Naive thymus-derived CD4-positive, alpha-beta T cell (primary cell): Measurements from ENCODE around the gene MYO1C. TPM values are rescaled to one million over a fixed set of nuclear protein-coding genes. Genes with fewer than 3 reads are reported as not detected.

Experiments used
- ATAC-seq: fragments of 150-1000 bp; cut with Tn5 transposase; 2 replicates; pipeline ENCODE4 v1.10.0; 2021; ENCODE audit warnings: mild to moderate bottlenecking, moderate library complexity
- CTCF ChIA-PET: fragments of 350-600 bp; sonication (Branson Sonifier 250); formaldehyde crosslinking; loops from one replicate; lab custom pipeline; 2021; ENCODE audit warnings: antibody characterized with exemption; lab: Charles Lee
- POLR2A ChIA-PET: fragments of 350-600 bp; sonication (Branson Sonifier 250); formaldehyde crosslinking; loops from one replicate; lab custom pipeline; 2021; ENCODE audit warnings: antibody characterized with exemption, inconsistent platforms; lab: Charles Lee
- DNase-seq, 9 donors: peaks; one replicate each; pipeline versions ENCODE4 v3.0.0 to v3.0.0-alpha.2; 2020 to 2022; ENCODE audit warnings: mixed read lengths in 1 of 9
- H3K27ac ChIP-seq: one replicate; pipeline ENCODE4 v1.7.0; 2013; ENCODE audit warnings: mild to moderate bottlenecking, low read depth, low read length, moderate library complexity
- H3K27me3 ChIP-seq, 2 donors: one replicate each; pipeline ENCODE4 v1.7.0; 2013; ENCODE audit warnings: low read length in 2 of 2, mild to moderate bottlenecking in 2 of 2, moderate library complexity in 2 of 2; ENCODE audit not compliant: control insufficient read depth in 2 of 2, insufficient read depth in 2 of 2
- H3K36me3 ChIP-seq, 3 experiments: 1 replicate in 2 of 3; 2 replicates in 1 of 3; pipeline ENCODE4 v1.7.0; 2013; ENCODE audit warnings: low read length in 3 of 3, mild to moderate bottlenecking in 3 of 3, moderate library complexity in 1 of 3; ENCODE audit not compliant: insufficient read depth in 3 of 3, control insufficient read depth in 2 of 3
- H3K4me1 ChIP-seq, 2 donors: one replicate each; pipeline ENCODE4 v1.7.0; 2013; ENCODE audit warnings: low read length in 2 of 2, mild to moderate bottlenecking in 2 of 2, moderate library complexity in 1 of 2; ENCODE audit not compliant: control insufficient read depth in 2 of 2, insufficient read depth in 2 of 2
- H3K4me3 ChIP-seq: 2 replicates; pipeline ENCODE4 v1.7.0; 2013; ENCODE audit warnings: mild to moderate bottlenecking, low read length
- H3K9me3 ChIP-seq, 3 experiments: 1 replicate in 2 of 3; 2 replicates in 1 of 3; pipeline ENCODE4 v1.7.0; 2013; ENCODE audit warnings: low read length in 3 of 3; ENCODE audit not compliant: control insufficient read depth in 2 of 3
- H3K27ac Mint-ChIP-seq, 9 donors: one replicate each; pipeline ENCODE4 v1.8.0; 2020 to 2022; ENCODE audit warnings: mixed read lengths in 9 of 9, mild to moderate bottlenecking in 8 of 9, moderate library complexity in 5 of 9, inconsistent platforms in 2 of 9
- H3K27me3 Mint-ChIP-seq, 5 donors: one replicate each; pipeline ENCODE4 v1.8.0; 2021 to 2022; ENCODE audit warnings: mixed read lengths in 5 of 5, mild to moderate bottlenecking in 1 of 5
- H3K36me3 Mint-ChIP-seq, 5 donors: one replicate each; pipeline ENCODE4 v1.8.0; 2020 to 2022; ENCODE audit warnings: mixed read lengths in 5 of 5, mild to moderate bottlenecking in 3 of 5, inconsistent platforms in 1 of 5
- H3K4me1 Mint-ChIP-seq, 7 donors: one replicate each; pipeline ENCODE4 v1.8.0; 2020 to 2022; ENCODE audit warnings: mixed read lengths in 7 of 7, mild to moderate bottlenecking in 3 of 7, inconsistent platforms in 1 of 7
- H3K4me3 Mint-ChIP-seq, 10 donors: one replicate each; pipeline ENCODE4 v1.8.0; 2020 to 2022; ENCODE audit warnings: mild to moderate bottlenecking in 10 of 10, mixed read lengths in 10 of 10, moderate library complexity in 6 of 10, inconsistent platforms in 2 of 10
- H3K9me3 Mint-ChIP-seq, 11 donors: one replicate each; pipeline ENCODE4 v1.8.0; 2020 to 2022; ENCODE audit warnings: mixed read lengths in 11 of 11, mild to moderate bottlenecking in 4 of 11, inconsistent platforms in 1 of 11, moderate library complexity in 1 of 11
- intact Hi-C, 2 donors: fragments of 100-400 bp; cut with micrococcal nuclease; formaldehyde crosslinking; loops; one replicate each; pipeline ENCODE4 v1.15.1; 2023
- polyA plus RNA-seq, 2 donors: library from polyadenylated mRNA; unstranded; fragments of 300-500 nt; fragmentation: Illumina TruSeq; gene quantifications; one replicate each; pipeline ENCODE4 v1.2.3, GENCODE V29; 2021
- total RNA-seq, 6 experiments: library from RNA in 5 of 6; stranded (reverse) in 5 of 6; gene quantifications; 1 replicate in 5 of 6; 2 replicates in 1 of 6; pipeline ENCODE4 v1.2.3 and lab custom pipeline; 2021 to 2026

Gene MYO1C
- total and polyA plus RNA-seq, 7 experiments from 2014 or later: 4.4 to 37.0 (median 15.0) TPM

- no peak overlapping the region for H3K4me3 Mint-ChIP-seq
- H3K27me3 ChIP-seq: no peaks in the 10 kb centered on the region
- ATAC-seq: no peak
- intact Hi-C loops: no loop called here
- peaks cover 0 to 29% (median 7%) of the 10 kb centered on the region in 5 donors for H3K36me3 Mint-ChIP-seq
- no peaks in the 10 kb centered on the region for H3K27me3 Mint-ChIP-seq
- H3K27ac ChIP-seq: no peak overlapping the region
- H3K27ac Mint-ChIP-seq: peak overlapping the region in 1 of 9 donors; percentile 6
- peaks cover 0 to 55% (median 0%) of the 10 kb centered on the region in 3 experiments for H3K36me3 ChIP-seq
- no peak for DNase-seq
- no peaks in the 10 kb centered on the region for H3K9me3 Mint-ChIP-seq
- no peak overlapping the region for H3K4me3 ChIP-seq
- ChIA-PET POLR2A (no interaction called here), CTCF (no interaction called here)
- H3K9me3 ChIP-seq: no peaks in the 10 kb centered on the region
- H3K4me1 ChIP-seq: no peaks in the 10 kb centered on the region
- peaks cover 0 to 3% (median 0%) of the 10 kb centered on the region in 7 donors for H3K4me1 Mint-ChIP-seq
Measured at GRCh38 chr17:1503699-1504098, 11.2 kb upstream of the MYO1C start.

- Histone ChIP-seq H3K36me3 (peaks cover 0 to 45% (median 0%) of the 10 kb centered on the region in 3 experiments), H3K27ac (no peak overlapping the region), H3K27me3 (no peaks in the 10 kb centered on the region), H3K4me3 (no peak overlapping the region), H3K9me3 (no peaks in the 10 kb centered on the region), H3K4me1 (no peaks in the 10 kb centered on the region)
- ChIA-PET POLR2A (interaction anchor here (0.6 kb wide), 1 partner anchor 354 kb away, joined by 3 read pairs; no protein-coding TSS in a partner anchor), CTCF (no interaction called here)
- Mint-ChIP-seq H3K27ac (peak overlapping the region in 1 of 9 donors; percentile 22), H3K9me3 (no peaks in the 10 kb centered on the region), H3K27me3 (no peaks in the 10 kb centered on the region), H3K4me1 (peaks cover 0 to 3% (median 2%) of the 10 kb centered on the region in 7 donors), H3K4me3 (no peak overlapping the region), H3K36me3 (peaks cover 0 to 6% (median 0%) of the 10 kb centered on the region in 5 donors)
- intact Hi-C loops: no loop called here
- ATAC-seq: no peak
- DNase-seq: no peak
Measured at GRCh38 chr17:1498869-1499268, 6.4 kb upstream of the MYO1C start.

- CTCF ChIA-PET: no interaction called here
- intact Hi-C loops: no loop called here
- Histone ChIP-seq H3K27ac (no peak overlapping the region), H3K9me3 (no peaks in the 10 kb centered on the region), H3K4me1 (peaks cover 0 to 3% of the 10 kb centered on the region in 2 donors), H3K36me3 (peaks cover 0 to 40% (median 0%) of the 10 kb centered on the region in 3 experiments), H3K4me3 (no peak overlapping the region), H3K27me3 (no peaks in the 10 kb centered on the region)
- Mint-ChIP-seq H3K4me3 (no peak overlapping the region), H3K36me3 (peaks cover 0 to 3% (median 0%) of the 10 kb centered on the region in 5 donors), H3K9me3 (no peaks in the 10 kb centered on the region), H3K27me3 (no peaks in the 10 kb centered on the region), H3K4me1 (peaks cover 0 to 9% (median 5%) of the 10 kb centered on the region in 7 donors), H3K27ac (no peak overlapping the region)
- DNase-seq (no peak), ATAC-seq (no peak)
- POLR2A ChIA-PET: interaction anchor here (0.6 kb wide), 1 partner anchor 354 kb away, joined by 3 read pairs; no protein-coding TSS in a partner anchor
Measured at GRCh38 chr17:1498233-1498632, 5.7 kb upstream of the MYO1C start.

GRCh38 chr17:1497831-1498230 is 5.3 kb upstream of the MYO1C start:
- CTCF ChIA-PET: no interaction called here

GRCh38 chr17:1496869-1497268 is 4.4 kb upstream of the MYO1C start:
- ATAC-seq (no peak), DNase-seq (no peak)
- intact Hi-C loops: no loop called here
- Mint-ChIP-seq H3K4me1 (peaks cover 0 to 19% (median 11%) of the 10 kb centered on the region in 7 donors), H3K36me3 (peaks cover 0 to 3% (median 0%) of the 10 kb centered on the region in 5 donors), H3K9me3 (no peaks in the 10 kb centered on the region), H3K27ac (no peak overlapping the region), H3K4me3 (no peak overlapping the region), H3K27me3 (peaks cover 0 to 3% (median 0%) of the 10 kb centered on the region in 5 donors)
- ChIA-PET POLR2A (interaction anchor here (1.0 kb wide), 1 partner anchor 97 kb away, joined by 3 read pairs; the partner anchor contains the start of gene YWHAE), CTCF (no interaction called here)
- Histone ChIP-seq H3K27ac (no peak overlapping the region), H3K4me3 (no peak overlapping the region), H3K36me3 (peaks cover 0 to 40% (median 0%) of the 10 kb centered on the region in 3 experiments), H3K9me3 (no peaks in the 10 kb centered on the region), H3K4me1 (peaks cover 0 to 16% of the 10 kb centered on the region in 2 donors), H3K27me3 (no peaks in the 10 kb centered on the region)

More at GRCh38 chr17:1497831-1498230, 5.3 kb upstream of the MYO1C start:
- no peaks in the 10 kb centered on the region for H3K27me3 ChIP-seq
- H3K36me3 Mint-ChIP-seq: peaks cover 0 to 3% (median 0%) of the 10 kb centered on the region in 5 donors
- H3K36me3 ChIP-seq: peaks cover 0 to 40% (median 0%) of the 10 kb centered on the region in 3 experiments
- H3K4me1 Mint-ChIP-seq: peaks cover 0 to 13% (median 7%) of the 10 kb centered on the region in 7 donors
- H3K27ac ChIP-seq: no peak overlapping the region
- H3K4me3 ChIP-seq: no peak overlapping the region
- POLR2A ChIA-PET: no interaction called here
- no peaks in the 10 kb centered on the region for H3K9me3 ChIP-seq
- ATAC-seq (no peak), DNase-seq (no peak)
- no peak overlapping the region for H3K4me3 Mint-ChIP-seq
- no peaks in the 10 kb centered on the region for H3K9me3 Mint-ChIP-seq
- H3K27ac Mint-ChIP-seq: no peak overlapping the region
- H3K27me3 Mint-ChIP-seq: no peaks in the 10 kb centered on the region
- H3K4me1 ChIP-seq: peaks cover 0 to 7% of the 10 kb centered on the region in 2 donors
- intact Hi-C loops: no loop called here

GRCh38 chr17:1495265-1495989 is 2.9 kb upstream of the MYO1C start:
- H3K27me3 ChIP-seq: no peaks in the 10 kb centered on the region
- peaks cover 0 to 2% (median 0%) of the 10 kb centered on the region in 11 donors for H3K9me3 Mint-ChIP-seq
- H3K9me3 ChIP-seq: no peaks in the 10 kb centered on the region
- peaks cover 0 to 3% (median 0%) of the 10 kb centered on the region in 5 donors for H3K36me3 Mint-ChIP-seq
- peaks cover 6 to 21% of the 10 kb centered on the region in 2 donors for H3K4me1 ChIP-seq
- DNase-seq (no peak), ATAC-seq (no peak)
- ChIA-PET POLR2A (no interaction called here), CTCF (interaction anchor here (1.2 kb wide), 1 partner anchor 124 kb away, joined by 3 read pairs; no protein-coding TSS in a partner anchor)
- H3K27me3 Mint-ChIP-seq: peaks cover 0 to 4% (median 0%) of the 10 kb centered on the region in 5 donors
- intact Hi-C loops: no loop called here
- H3K27ac ChIP-seq: no peak overlapping the region
- no peak overlapping the region for H3K4me3 ChIP-seq
- H3K36me3 ChIP-seq: peaks cover 0 to 40% (median 0%) of the 10 kb centered on the region in 3 experiments
- H3K4me3 Mint-ChIP-seq: no peak overlapping the region
- peaks cover 0 to 25% (median 16%) of the 10 kb centered on the region in 7 donors for H3K4me1 Mint-ChIP-seq
- H3K27ac Mint-ChIP-seq: peak overlapping the region in 2 of 9 donors; percentile 56
